D721Med (cell line): ENCODE data around the gene SERINC3.
A peak's percentile ranks its signal among the peaks of the same experiment; 100 is the strongest.

Experiments
- DNase-seq: peaks from one replicate; pipeline ENCODE4 v3.0.0; 2011; ENCODE audit warnings: low spot score; ENCODE audit not compliant: insufficient read length
- FAIRE-seq: peaks from 2 replicates; lab custom pipeline; 2011; peaks lifted over from hg19 to GRCh38; lab: Jason Lieb, UNC
- TF ChIP-seq, protein P1 (sequence below): IDR thresholded peaks from 2 replicates; pipeline ENCODE4 v1.5.1; 2012; ENCODE audit warnings: mild to moderate bottlenecking, control low read depth; ENCODE audit not compliant: insufficient read depth; ENCODE audit errors: missing control alignments

The SERINC3 gene

DNA sequence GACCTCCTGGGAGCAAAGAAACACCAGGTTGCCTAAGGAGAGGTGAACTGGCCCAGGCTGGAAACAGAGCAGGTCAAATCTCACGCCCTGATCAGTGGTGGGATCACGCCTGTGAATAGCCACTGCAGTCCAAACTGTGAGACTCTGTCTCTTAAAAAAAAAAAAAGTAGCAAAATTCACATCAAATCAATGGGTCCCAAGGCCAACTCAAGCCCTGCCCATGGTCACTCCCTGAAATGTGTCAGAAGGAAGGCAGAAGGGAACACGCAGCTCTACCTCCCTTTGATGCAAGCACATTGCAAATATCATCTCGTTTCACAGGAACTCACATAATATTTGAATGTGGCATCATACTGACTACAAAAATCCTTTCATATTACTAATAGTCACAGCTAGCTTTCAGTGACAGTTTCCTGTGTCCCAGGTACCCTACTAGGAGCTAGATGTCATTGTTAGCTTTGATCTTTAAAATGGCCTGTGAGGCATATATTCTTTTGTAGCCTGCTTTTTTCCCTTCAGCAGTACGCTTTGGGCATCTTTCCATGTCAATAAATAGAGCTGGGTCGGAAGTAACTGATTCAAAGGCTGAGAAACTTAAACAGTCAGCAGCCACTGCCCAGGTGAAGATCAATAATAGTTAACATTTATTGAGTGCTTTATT, 60.6 kb downstream of the SERINC3 start:
- TF ChIP-seq, protein P1, sequence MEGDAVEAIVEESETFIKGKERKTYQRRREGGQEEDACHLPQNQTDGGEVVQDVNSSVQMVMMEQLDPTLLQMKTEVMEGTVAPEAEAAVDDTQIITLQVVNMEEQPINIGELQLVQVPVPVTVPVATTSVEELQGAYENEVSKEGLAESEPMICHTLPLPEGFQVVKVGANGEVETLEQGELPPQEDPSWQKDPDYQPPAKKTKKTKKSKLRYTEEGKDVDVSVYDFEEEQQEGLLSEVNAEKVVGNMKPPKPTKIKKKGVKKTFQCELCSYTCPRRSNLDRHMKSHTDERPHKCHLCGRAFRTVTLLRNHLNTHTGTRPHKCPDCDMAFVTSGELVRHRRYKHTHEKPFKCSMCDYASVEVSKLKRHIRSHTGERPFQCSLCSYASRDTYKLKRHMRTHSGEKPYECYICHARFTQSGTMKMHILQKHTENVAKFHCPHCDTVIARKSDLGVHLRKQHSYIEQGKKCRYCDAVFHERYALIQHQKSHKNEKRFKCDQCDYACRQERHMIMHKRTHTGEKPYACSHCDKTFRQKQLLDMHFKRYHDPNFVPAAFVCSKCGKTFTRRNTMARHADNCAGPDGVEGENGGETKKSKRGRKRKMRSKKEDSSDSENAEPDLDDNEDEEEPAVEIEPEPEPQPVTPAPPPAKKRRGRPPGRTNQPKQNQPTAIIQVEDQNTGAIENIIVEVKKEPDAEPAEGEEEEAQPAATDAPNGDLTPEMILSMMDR = no peak
- DNase-seq = no peak
- FAIRE-seq = no peak

DNA sequence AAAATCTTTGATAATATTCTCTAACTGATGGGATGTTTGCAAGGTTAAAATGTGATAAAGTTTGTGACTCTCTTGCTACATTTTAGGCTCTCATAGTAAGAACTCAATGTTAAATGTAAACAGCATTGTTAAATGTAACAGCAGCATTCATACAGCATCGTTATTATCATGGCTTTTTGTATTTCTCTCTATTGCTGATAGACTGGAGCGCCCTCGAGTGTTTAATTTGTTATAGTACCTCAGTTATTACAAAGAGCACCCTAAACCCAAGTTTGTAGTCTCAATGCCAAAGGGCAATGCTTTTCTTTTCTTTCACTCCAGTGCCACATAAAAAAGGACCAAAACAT, 61.1 kb downstream of the SERINC3 start:
- FAIRE-seq = no peak
- TF ChIP-seq, protein P1 = peak; percentile 43
- no peak for DNase-seq

DNA sequence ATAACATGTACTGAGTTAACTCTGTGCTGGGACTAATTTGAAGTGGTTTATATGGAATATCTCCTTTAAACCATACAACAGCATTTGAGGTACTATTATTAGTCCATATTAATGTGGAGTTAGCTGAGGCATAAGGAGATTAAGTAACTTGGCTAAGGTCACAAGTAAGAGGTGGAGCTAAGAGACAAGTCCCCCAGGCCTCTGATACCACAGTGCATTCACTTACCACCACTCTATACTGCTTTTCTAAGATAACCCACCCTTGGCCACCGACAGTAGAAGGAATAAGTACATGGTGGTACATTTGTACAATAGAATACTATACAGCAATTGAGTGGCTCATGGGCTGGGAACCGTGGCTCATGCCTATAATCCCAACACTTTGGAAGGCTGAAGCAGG, 62.6 kb downstream of the SERINC3 start:
- DNase-seq = no peak
- no peak for FAIRE-seq
- TF ChIP-seq, protein P1 = no peak

DNA sequence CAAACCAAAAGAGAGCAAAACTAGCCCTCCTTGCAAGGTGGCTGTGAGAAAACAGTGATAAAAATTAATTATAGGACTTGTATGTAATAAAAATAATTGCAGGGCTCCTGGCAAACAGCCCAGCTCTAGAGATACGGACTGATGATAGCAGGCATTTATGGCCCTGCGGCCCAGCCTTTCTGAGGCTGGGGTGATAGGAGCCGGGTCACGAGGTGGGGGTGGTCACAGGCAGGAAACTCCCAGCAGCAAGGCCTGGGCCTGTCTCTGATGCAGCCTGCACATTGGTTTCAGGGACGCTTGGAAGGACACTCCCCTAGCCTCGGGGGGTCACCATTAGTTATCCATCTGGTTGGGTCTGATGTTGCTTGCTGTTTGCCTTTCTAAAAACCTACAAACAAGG, 64.9 kb downstream of the SERINC3 start:
- DNase-seq (no peak), FAIRE-seq (no peak)
- TF ChIP-seq, protein P1 = no peak

DNA sequence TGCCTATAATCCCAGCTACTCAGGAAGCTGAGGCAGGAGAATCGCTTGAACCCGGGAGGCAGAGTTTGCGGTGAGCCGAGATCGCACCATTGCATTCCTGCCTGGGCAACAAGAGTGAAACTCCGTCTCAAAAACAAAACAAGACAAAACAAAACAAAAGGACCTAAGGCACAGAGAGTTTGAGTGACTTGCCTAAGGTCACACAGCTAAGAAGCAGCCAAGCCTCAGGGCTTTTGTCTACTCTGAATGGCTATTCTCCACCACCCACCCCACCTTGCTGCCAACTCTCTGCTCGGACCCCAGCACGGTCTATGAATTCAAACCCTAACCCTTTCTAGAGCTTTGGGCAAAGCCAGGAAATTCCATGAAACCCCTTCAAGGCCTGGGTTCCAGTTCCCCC, 65.3 kb downstream of the SERINC3 start:
- DNase-seq = no peak
- TF ChIP-seq, protein P1 = no peak
- FAIRE-seq = no peak

DNA sequence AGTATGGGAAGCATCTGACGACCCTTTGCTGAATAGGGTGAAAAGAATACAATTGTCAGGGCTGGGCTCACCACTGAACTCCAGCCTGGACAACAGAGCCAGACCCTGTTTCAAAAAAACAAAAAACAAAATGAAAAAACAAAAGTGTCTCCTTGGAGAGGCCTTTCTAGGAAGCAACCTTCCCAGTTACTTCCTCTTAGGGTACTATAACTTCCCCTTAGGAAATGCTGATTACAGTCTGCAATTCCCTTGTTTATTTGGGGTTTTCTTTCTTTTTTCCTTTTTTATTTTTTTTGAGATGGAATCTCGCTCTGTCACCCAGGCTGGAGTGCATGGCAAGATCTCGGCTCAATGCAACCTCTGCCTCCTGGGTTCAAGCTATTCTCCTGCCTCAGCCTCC, 66.7 kb downstream of the SERINC3 start:
- TF ChIP-seq, protein P1 = no peak
- no peak for FAIRE-seq

DNA sequence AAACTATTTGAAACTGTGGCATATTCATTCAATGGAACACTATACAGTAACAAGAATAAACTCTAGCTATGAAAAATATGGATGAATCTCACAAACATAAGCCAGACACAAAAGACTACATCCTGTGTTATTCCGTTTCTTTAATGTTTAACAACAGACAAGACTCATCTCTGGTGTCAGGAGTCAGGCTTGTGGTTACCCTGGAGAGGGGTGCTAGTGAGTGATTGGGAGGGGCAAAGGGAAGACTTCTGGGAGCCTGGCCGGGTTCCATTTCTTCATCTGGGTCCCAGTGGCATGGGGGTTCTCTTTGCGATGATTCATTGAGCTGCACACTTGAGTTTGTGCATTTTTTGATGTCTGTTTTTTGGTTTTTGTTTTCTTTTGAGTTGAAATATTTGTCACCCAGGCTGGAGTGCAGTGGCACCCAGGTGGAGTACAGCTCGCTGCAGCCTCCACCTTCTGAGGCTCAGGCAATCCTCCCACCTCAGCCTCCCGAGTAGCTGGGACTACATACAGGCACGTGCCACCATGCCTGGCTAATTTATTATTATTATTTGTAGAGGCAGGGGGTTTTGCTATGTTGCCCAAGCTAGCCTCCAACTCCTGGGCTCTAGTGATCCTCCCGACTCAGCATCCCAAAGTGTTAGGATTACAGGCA, 67.4 kb downstream of the SERINC3 start:
- TF ChIP-seq, protein P1 = no peak
- no peak for DNase-seq
- FAIRE-seq = no peak

More for the DNA sequence above, 66.7 kb downstream of the SERINC3 start:
- no peak for DNase-seq
